ENCODE results near the gene NEK1.
"Not testable (repeated sequence)": the region's sequence is repeated elsewhere in the genome, so short reads cannot be mapped to it uniquely, and the experiment has no call there.

NEK1 gene

GRCh38 chr4:169485791-169486742 lies 126.3 kb downstream of the NEK1 start:
- no peaks in the 10 kb centered on the region for H3K4me1 ChIP-seq
- TF ChIP-seq CTCF (IDR thresholded peaks at IDR 0.05; ENCODE audit: low read depth, low read length), result peak; percentile 70
- no peaks in the 10 kb centered on the region for H3K9me3 ChIP-seq
- no peak overlapping the region for H3K4me3 ChIP-seq (ENCODE audit: low read depth, low read length)
- no peaks in the 10 kb centered on the region; the same call in 1 of the 2 replicates for H3K36me3 ChIP-seq
- DNase-seq, result peak; percentile 34
- no peaks in the 10 kb centered on the region for H3K27me3 ChIP-seq

DNA sequence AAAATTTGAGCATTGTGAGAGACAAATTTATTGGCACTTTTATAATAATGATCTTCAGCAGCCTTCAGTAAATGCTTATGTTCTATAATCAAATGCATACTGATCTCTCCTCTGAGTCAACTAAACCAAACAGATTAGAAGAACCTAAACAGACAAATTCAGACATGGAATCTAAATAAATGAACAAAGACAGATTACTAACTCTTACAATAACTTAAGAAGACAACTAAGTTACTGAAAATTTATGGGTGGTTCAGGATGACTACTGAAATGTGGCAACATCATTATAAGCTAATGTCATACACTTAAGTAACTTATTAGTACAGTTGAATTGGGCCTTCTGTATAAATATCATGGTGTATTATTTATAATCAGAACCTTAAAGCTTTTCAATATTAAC lies 127.3 kb downstream of the NEK1 start:
- no peaks in the 10 kb centered on the region for H3K4me1 ChIP-seq
- H3K4me3 ChIP-seq (ENCODE audit: low read depth, low read length), result no peak overlapping the region
- no peaks in the 10 kb centered on the region for H3K9me3 ChIP-seq
- DNase-seq, result no peak
- no peak for TF ChIP-seq CTCF (IDR thresholded peaks at IDR 0.05; ENCODE audit: low read depth, low read length)
- no peaks in the 10 kb centered on the region for H3K27me3 ChIP-seq
- no peaks in the 10 kb centered on the region; the same call in 1 of the 2 replicates for H3K36me3 ChIP-seq

DNA sequence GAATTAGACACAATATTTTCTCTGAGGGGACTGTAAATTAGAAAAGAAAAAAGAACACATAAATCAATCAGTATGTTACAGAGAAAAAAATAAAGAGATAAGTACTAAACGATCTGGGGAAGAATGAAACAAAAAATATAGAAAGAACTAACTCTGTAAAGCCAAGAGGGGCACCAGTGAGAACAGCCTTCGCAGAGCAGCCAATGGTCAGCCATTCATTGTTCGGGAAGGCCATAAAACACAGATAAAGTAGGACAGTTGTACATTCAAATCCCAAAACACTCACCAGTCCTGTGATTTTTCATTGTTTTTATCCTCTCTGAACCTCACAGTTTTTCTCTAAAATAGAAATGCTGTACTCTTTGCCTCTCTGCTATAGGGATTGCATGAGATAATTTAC lies 127.9 kb downstream of the NEK1 start:
- Histone ChIP-seq H3K4me1 (no peaks in the 10 kb centered on the region), H3K27me3 (no peaks in the 10 kb centered on the region), H3K36me3 (no peaks in the 10 kb centered on the region; the same call in 1 of the 2 replicates), H3K4me3 (ENCODE audit: low read depth, low read length) (no peak overlapping the region), H3K9me3 (no peaks in the 10 kb centered on the region)
- DNase-seq, result no peak
- peak; percentile 32 for TF ChIP-seq CTCF (IDR thresholded peaks at IDR 0.05; ENCODE audit: low read depth, low read length)

DNA sequence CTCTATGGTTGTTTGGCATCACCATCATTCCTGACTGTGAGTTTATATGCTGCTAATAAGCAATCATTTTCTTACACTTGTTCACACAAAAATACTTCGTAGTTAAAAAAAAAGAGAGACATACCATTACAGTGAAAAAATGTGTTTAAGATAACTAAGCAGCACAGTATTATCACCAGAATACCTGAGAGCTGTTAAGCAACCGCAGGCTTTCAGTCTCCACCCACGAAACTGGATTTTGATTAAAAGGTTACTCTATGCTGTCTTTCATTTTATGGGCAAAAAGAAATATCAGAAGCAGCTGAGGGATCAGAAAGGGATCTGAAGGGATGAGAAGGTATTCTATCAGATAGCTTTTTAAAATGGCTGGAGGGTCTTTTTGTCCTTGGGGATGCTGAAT lies 148.3 kb downstream of the NEK1 start:
- no peak overlapping the region for H3K4me3 ChIP-seq (ENCODE audit: low read depth, low read length)
- H3K36me3 ChIP-seq, result peaks cover 4% of the 10 kb centered on the region
- no peaks in the 10 kb centered on the region; the same call in none of the 2 replicates for H3K4me1 ChIP-seq
- no peaks in the 10 kb centered on the region for H3K27me3 ChIP-seq
- no peaks in the 10 kb centered on the region for H3K9me3 ChIP-seq
- no peak for DNase-seq
- TF ChIP-seq CTCF (IDR thresholded peaks at IDR 0.05; ENCODE audit: low read depth, low read length), result no peak

DNA sequence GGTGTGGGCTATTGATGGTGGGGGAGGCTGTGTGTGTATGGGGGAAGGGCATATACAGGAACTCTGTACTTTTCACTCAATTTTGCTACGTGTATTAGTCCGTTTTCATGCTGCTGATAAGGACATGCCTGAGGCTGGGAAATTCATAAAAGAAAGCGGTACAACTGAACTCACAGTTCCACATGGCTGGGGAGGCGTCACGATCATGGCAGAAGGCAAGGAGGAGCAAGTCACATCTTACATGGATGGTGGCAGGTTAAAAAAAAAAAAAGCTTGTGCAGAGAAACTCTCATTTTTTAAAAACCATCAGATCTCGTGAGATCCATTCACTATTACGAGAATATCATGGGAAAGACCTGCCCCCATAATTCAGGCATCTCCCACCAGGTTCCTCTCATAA lies 152.3 kb downstream of the NEK1 start:
- DNase-seq, result no peak
- no peaks in the 10 kb centered on the region for H3K27me3 ChIP-seq
- H3K36me3 ChIP-seq, result peaks cover 4% of the 10 kb centered on the region
- no peaks in the 10 kb centered on the region for H3K9me3 ChIP-seq
- H3K4me3 ChIP-seq (ENCODE audit: low read depth, low read length), result no peak overlapping the region
- H3K4me1 ChIP-seq, result no peaks in the 10 kb centered on the region; the same call in none of the 2 replicates
- TF ChIP-seq CTCF (IDR thresholded peaks at IDR 0.05; ENCODE audit: low read depth, low read length), result no peak

- TF ChIP-seq CTCF (IDR thresholded peaks at IDR 0.05; ENCODE audit: low read depth, low read length), result no peak
These were observed 153.8 kb downstream of the NEK1 start for GRCh38 chr4:169458575-169458974.

DNA sequence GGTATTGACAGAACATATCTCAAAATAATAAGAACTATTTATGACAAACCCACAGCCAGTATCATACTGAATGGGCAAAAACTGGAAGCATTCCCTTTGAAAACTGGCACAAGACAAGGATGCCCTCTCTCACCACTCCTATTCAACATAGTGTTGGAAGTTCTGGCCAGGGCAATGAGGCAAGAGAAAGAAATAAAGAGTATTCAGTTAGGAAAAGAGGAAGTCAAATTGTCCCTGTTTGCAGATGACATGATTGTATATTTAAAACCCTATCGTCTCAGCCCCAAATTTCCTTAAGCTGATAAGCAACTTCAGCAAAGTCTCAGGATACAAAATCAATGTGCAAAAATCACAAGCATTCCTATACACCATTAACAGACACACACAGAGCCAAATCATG lies 159.7 kb downstream of the NEK1 start:
- H3K36me3 ChIP-seq; H3K4me3 ChIP-seq (ENCODE audit: low read depth, low read length); H3K27me3 ChIP-seq; H3K9me3 ChIP-seq; H3K4me1 ChIP-seq; DNase-seq: not testable (repeated sequence)

More at GRCh38 chr4:169458575-169458974, 153.8 kb downstream of the NEK1 start:
- H3K27me3 ChIP-seq, result no peaks in the 10 kb centered on the region
- no peaks in the 10 kb centered on the region; the same call in none of the 2 replicates for H3K4me1 ChIP-seq
- no peak overlapping the region for H3K4me3 ChIP-seq (ENCODE audit: low read depth, low read length)
- no peak for DNase-seq
- H3K9me3 ChIP-seq, result no peaks in the 10 kb centered on the region
- peaks cover 4% of the 10 kb centered on the region for H3K36me3 ChIP-seq

DNA sequence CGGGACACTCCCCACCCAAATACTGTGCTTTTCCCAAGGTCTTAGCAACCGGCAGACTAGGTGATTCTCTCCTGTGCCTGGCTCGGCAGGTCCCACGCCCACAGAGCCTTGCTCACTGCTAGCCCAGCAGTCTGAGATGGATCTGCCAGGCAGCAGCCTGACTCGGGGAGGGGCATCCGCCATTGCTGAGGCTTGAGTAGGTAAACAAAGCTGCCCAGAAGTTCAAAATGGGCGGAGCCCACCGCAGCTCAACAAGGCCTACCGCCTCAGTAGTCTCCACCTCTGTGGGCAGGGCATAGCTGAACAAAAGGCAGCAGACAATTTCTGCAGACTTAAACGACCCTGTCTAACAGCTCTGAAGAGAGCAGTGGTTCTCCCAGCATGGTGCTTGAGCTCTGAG lies 163.4 kb downstream of the NEK1 start:
- H3K36me3 ChIP-seq; H3K9me3 ChIP-seq; H3K4me3 ChIP-seq (ENCODE audit: low read depth, low read length); H3K4me1 ChIP-seq; H3K27me3 ChIP-seq; DNase-seq: not testable (repeated sequence)

Data from BE2C (cell line).